GM12874 (cell line): ENCODE results near the gene MS4A10.

Source experiments
- TF ChIP-seq, protein P1 (sequence below): IDR thresholded peaks from 2 replicates; pipeline ENCODE4 v1.5.1; 2011; ENCODE audit warnings: low read depth, mild to moderate bottlenecking, control low read depth, low read length, moderate library complexity; ENCODE audit not compliant: insufficient read depth

Gene MS4A10

GRCh38 chr11:60849641-60850520 is 64.7 kb downstream of the MS4A10 start:
- TF ChIP-seq, protein P1, sequence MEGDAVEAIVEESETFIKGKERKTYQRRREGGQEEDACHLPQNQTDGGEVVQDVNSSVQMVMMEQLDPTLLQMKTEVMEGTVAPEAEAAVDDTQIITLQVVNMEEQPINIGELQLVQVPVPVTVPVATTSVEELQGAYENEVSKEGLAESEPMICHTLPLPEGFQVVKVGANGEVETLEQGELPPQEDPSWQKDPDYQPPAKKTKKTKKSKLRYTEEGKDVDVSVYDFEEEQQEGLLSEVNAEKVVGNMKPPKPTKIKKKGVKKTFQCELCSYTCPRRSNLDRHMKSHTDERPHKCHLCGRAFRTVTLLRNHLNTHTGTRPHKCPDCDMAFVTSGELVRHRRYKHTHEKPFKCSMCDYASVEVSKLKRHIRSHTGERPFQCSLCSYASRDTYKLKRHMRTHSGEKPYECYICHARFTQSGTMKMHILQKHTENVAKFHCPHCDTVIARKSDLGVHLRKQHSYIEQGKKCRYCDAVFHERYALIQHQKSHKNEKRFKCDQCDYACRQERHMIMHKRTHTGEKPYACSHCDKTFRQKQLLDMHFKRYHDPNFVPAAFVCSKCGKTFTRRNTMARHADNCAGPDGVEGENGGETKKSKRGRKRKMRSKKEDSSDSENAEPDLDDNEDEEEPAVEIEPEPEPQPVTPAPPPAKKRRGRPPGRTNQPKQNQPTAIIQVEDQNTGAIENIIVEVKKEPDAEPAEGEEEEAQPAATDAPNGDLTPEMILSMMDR, result no peak
